ENCODE results near the gene IRAK4.

Gene IRAK4

GRCh38 chr12:43758728-43759563, at the start of gene IRAK4, which contains the start of gene PUS7L:
IRAK4 (plus strand) TSS chr12:43758951; CDS start chr12:43768112, 9,161 bp downstream.
PUS7L (minus strand) TSS chr12:43758790; CDS start chr12:43755245, 3,545 bp downstream.
- DNase-seq (ENCODE audit: low read depth) = peak; percentile 98
- peak; percentile 54 for TF ChIP-seq CTCF (IDR thresholded peaks at IDR 0.05; ENCODE audit: insufficient read depth, low read depth, low read length, missing control alignments)
- H3K4me3 ChIP-seq (ENCODE audit: low read length) = peak within 1 kb of the TSS; percentile 77

- DNase-seq (ENCODE audit: low read depth) = no peak
- no peak for TF ChIP-seq CTCF (IDR thresholded peaks at IDR 0.05; ENCODE audit: insufficient read depth, low read depth, low read length, missing control alignments)
- no peak overlapping the region for H3K4me3 ChIP-seq (ENCODE audit: low read length)
These were observed 47.4 kb upstream of the IRAK4 start for GRCh38 chr12:43711348-43711747.

GRCh38 chr12:43722621-43723020, 36.1 kb upstream of the IRAK4 start:
- H3K4me3 ChIP-seq (ENCODE audit: low read length) = no peak overlapping the region
- no peak for DNase-seq (ENCODE audit: low read depth)
- no peak for TF ChIP-seq CTCF (IDR thresholded peaks at IDR 0.05; ENCODE audit: insufficient read depth, low read depth, low read length, missing control alignments)

- no peak for TF ChIP-seq CTCF (IDR thresholded peaks at IDR 0.05; ENCODE audit: insufficient read depth, low read depth, low read length, missing control alignments)
- no peak overlapping the region for H3K4me3 ChIP-seq (ENCODE audit: low read length)
- no peak for DNase-seq (ENCODE audit: low read depth)
These were observed 35.6 kb upstream of the IRAK4 start for GRCh38 chr12:43723134-43723533.

- no peak for DNase-seq (ENCODE audit: low read depth)
These were observed 30.6 kb upstream of the IRAK4 start for GRCh38 chr12:43728117-43728516.

GRCh38 chr12:43728698-43729097, 30.1 kb upstream of the IRAK4 start:
- DNase-seq (ENCODE audit: low read depth) = no peak
- H3K4me3 ChIP-seq (ENCODE audit: low read length) = no peak overlapping the region
- no peak for TF ChIP-seq CTCF (IDR thresholded peaks at IDR 0.05; ENCODE audit: insufficient read depth, low read depth, low read length, missing control alignments)

More at GRCh38 chr12:43728117-43728516, 30.6 kb upstream of the IRAK4 start:
- H3K4me3 ChIP-seq (ENCODE audit: low read length) = no peak overlapping the region
- no peak for TF ChIP-seq CTCF (IDR thresholded peaks at IDR 0.05; ENCODE audit: insufficient read depth, low read depth, low read length, missing control alignments)

Measured in epithelial cell of esophagus (primary cell).